GM21529 (cell line): ENCODE measurements around the gene PCGF5.
"Not testable (repeated sequence)": the region's sequence is repeated elsewhere in the genome, so short reads cannot be mapped to it uniquely, and the experiment has no call there.

Experiments used
- ATAC-seq: cut with Tn5 transposase; IDR thresholded peaks from one replicate; pipeline ENCODE4 v1.9.1; 2021; ENCODE audit not compliant: unreplicated experiment

Gene PCGF5

DNA sequence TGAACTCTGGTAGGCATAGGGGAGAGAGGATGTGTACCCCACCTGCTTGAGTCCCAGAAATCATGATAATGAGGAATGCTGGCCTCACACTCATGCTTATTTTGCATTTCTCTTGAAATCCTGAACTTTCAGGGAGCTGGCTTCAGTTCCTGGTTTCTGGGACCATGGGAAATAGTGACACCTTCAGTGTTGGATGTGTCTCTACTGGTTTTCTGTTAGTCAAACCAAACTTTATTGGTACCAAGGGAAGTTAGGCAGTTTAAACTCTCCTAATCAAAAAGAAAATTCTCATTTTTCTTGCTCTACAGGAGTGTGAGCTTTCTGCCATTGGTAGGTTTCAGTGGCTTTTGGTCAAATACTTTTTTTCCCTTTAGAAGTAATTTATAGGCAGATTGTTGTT, 11.8 kb upstream of the PCGF5 start:
- ATAC-seq = no peak

DNA sequence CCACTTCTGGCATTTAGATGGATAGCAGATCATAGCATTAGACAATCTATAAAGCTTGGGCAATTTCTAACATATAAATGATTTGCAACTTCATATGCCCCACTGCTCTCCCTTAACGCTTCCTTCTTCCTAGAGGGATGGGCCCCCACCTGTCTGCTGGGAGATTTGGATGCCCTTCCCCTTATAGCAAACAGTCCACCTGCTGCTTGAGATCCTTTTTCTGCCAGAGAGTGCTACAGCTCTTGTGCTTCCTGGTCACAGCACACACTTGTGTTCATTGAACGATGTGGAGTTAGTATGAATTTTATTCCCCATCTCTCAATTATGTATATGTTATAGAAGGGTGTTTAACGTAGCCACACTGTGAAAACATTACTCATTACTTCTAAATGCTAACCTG, 10.4 kb upstream of the PCGF5 start:
- ATAC-seq = no peak

DNA sequence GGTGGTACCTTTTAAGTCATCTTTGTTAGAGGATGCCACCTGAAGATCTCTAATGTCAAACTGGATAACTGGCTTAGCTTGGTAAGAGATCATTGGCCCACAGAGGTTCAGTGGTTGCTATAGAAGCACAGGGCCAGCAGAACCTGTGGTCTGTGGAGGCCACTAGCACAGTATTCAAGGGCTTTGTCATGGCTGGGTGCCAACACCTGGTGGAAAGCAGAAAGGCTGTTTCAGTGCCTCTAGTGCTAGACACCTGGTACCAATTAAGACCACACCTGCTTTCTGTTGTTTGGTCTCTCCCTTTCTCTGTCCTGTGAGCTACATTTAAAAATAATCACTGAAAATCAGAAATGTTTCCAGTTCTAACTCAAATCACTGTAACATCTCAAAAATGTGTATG, 10.0 kb upstream of the PCGF5 start:
- ATAC-seq = peak; percentile 80

DNA sequence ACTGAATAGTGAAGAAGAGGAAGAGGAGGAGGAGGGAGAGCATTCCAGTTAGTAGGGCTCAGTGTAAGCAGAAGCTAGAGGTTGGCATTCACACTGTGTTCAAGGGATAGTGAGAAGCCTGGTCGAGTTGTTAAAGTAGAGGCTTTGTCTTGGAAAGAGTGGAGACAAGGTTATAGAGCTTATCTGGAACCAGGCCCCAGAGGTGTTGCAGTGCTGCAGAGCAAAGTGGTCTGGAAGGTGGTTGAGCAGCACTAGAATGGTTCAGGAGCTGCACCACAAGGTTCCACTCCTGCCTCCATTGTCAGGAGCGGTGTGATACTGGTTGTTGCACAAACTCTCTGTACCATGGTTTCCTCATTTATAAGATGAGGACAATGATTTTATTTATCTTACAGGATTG, 8.8 kb upstream of the PCGF5 start:
- no peak for ATAC-seq

DNA sequence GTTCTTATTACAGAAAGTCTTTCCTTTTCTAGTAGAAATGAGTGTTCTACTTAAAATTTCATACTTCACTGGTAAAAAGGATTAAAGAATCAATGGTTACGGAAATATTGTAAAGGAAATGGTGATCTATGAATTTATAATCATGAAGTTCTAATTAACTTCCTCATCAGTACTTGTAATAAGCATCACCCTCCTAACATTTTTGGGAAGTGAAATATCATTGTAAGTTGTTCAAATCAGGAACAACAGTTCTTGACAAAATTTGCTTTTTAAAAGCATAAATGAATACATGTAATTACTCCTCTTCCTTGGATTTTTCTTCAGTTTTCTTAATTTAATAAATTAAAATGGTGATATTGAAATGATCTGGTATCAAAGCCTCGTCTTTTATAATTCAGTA, 5.6 kb upstream of the PCGF5 start:
- ATAC-seq = no peak

DNA sequence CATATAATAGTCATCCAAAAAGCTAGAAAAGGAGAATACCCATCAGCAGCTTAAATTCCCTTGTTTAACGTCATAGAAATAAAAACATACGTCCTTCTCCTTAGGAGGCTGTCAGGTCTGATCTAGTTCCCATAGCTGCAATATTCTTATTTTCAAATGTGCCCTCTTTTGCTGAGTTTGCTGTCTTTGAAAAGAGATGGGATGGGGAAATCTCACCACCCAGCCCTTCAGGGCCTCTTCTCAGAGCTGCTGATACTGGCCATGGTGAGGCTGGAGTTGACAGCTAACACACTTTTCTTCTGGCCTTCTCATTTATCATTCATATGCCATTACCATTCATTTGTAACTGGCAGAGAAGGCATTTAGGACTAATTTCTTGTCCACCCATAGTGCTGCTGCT, 5.1 kb upstream of the PCGF5 start:
- no peak for ATAC-seq

DNA sequence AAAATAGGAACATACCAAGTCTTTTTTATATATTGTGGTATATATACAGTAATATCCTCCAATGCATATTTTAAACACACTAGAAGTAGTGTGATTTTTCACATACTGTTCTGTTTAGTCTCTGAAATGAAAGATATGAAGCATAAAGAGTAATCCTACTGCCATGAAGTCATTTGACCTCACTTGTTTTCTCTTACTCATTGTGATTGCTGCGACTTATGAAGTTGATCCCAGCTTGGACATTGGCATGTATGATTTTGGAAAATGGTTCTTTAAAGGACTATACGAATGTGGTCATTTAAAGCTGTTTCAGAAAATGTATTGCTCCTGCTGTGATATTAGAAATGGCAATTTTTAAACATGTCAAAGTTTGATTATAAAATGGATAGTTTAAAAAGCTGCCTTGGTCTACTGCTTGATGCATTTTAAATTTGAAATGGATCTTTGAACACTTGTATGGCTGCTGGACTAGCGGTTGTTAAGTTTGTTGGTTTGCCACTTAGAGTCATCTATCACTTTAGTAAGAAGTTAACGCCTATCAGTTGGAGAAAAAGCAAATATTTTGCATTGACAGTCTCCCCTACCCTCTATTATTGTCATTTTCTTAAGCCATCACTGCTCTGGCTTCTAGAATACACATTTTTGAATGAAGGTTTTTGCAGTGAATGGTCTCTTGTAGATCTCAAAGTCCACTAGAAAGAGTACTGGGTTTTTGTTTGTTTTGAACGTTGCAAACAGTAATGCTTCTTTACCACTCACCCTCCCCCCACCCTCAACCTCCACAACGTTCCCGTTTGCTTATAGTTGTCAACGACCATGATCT, 881 bp upstream of the PCGF5 start:
- ATAC-seq = no peak

DNA sequence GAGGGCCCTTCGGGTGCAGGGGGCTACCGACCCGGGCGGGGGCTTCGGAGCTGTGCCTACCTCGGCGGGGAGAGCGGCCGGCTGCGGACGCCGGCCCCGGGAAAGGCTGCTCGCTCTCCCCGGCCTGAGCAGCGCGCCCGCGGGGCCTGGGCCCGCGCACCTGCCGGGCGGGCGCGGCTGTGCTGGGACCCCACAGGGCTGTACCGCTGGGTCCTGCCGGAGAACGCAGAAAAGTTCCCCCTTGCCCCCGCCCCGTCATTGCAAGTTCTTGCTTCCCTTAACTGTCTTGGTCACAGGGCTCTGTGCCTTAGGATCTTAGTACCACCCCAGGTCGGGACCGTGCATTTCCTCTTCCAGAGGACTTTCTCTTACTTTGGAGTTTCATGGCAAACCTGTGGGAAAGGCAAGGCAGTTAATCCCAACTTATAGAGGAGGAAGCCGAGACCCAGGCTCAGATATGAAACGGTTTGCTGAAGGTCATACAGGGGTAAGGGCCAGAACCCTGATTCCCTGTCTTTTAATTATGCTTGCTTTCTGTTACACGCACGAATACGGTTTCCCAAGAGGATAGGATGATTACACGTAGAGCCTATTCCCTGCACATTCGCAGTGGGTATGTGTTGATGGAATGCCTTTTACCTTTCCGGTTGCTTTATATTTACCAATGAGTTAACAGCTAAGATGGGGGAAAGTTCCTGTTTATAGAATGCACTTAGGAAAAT, 652 bp downstream of the PCGF5 start:
- ATAC-seq = peak; percentile 21

DNA sequence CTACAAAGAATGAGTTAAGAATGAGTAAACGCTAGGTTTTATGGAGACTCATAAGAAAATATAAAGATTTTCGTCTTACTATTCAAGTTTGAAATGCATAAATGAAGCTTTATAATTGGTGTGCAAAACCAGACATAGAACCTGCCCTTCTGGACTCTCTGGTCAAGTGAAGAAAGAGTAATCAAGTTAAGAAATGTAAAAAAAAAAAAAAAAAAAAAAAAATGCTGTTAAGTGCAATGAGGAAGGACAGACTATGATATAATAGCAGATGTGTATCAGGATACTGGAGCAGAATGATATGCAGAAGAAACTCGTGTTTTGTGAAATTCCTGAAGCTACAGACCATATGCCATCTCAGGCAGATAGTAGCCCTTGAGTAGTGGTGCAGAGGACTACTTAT, 5.6 kb downstream of the PCGF5 start:
- no peak for ATAC-seq

DNA sequence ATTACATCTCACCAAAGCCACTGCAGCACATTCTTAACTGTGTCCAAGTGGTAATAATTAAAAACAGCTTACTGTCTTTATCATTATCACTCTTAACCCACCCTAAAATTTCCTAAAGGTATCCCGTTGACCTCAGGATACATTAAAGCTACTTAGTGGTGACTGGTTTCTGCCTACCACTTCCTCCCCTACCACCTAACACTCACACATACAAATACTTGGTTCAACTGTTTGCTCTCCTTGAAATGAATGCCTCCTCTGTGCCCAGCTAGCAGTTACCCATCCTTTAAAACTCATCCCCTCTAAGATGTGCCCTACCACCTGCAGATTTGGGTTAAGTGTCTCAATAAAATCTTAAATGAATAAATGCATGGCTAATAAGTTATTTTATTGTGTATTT, 7.1 kb downstream of the PCGF5 start:
- ATAC-seq = no peak

DNA sequence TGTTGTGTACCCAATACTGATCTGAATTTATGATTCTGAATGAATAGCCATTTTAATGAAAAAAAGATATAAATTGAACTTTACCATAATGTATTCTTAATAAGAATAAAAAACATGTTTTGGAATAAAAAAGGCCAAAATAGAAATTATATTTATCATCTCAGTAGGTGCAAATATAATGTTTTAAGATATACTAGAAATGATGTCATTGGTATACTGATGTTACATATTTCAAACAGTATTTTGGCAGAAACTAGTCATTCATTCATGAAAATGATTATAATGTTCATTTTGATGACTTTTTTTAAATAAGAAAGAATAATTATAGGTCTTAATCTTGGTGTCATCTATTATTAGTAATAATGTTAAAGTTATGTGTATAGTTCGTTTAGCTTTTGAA, 9.2 kb downstream of the PCGF5 start:
- ATAC-seq = no peak

DNA sequence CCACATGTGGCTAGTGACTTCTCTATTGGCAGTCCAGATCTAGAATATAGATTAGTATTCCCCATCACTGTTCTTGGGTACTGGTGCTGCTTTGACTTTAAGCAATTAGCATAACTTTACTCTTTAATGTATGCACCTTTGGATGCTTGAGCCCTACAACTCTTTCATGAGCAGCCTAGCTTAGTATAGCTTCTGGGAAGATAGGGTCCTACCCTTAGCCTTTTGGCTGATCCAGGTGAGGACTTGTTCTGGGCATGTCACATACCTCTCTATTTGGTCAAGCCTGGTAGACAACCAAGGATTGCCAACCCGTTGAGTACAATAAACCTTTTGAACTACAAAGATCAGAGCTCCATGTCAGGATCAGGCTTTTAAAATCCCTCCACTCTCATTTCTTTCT, 17.7 kb downstream of the PCGF5 start:
- no peak for ATAC-seq

DNA sequence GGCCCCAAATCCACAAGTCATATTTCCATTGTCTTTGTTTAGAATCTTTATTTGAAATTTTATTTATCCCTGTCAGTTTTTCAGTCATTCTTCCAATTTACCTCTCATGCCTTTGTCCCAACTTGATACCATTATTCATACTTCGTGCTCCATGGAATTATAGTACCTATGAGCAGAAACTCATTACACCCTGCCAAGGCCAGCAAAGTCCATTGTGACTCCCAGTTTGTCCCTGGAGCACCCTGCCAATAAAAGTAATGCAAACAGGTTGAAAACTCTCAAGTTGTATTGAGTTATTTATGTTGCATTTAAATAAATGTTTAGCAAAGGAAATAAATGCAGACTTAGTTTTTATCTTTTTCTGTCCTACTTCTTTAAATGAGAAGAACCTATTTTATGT, 19.3 kb downstream of the PCGF5 start:
- ATAC-seq = no peak

DNA sequence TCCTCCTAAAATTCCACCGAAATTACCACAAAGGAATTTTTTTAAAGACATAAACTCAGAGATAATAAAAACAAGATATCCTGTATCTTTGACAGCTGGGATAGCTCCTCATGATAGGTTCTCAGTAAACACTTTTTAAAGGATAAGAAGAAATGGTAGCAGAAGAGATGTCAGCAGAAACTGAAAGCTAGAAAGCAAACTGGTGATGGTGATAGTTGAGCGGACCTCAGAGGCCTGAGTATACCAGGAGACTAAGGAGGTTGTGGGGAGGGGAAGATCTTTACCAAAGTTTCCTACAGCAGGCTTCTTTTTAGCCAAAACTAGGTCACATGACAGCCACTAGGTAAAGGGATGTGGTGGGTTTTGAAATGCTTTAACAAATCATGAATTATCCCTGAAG, 22.5 kb downstream of the PCGF5 start:
- ATAC-seq = no peak

DNA sequence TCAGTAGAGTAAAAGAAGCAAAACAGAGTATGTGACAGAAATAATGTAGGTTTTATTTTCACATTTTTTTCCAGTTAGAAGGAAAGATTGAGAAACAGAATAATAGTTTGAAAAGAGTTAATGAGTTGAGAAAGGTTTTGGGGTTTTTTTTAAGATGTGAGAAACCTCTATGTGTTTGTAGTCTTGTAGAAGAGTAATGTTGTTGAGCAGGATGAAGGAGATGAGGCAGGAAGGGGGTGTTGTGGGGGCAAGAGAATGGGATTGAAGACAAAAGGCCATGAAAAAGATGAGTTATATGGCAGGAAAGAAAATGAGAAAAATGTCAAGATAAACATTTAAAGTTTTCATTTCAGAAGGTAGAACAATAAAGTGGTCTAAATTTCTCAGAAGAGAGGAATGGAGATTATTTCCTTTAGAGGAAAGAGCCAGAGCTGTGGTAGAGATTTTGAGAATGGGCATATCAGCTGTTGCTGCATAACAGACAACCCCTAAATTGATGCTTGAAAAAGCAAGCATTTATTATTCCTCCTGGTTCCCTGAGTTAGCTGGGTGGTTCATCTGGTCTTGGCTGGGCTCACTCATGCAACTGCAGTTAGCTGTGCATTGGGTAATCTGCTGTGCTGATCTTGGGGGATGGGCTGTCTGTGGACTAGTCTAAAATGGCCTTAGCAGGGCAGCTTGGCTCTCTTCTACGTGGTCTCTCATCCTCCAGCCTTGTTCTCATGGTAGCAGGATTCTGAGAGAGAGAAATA, 27.1 kb downstream of the PCGF5 start:
- no peak for ATAC-seq

DNA sequence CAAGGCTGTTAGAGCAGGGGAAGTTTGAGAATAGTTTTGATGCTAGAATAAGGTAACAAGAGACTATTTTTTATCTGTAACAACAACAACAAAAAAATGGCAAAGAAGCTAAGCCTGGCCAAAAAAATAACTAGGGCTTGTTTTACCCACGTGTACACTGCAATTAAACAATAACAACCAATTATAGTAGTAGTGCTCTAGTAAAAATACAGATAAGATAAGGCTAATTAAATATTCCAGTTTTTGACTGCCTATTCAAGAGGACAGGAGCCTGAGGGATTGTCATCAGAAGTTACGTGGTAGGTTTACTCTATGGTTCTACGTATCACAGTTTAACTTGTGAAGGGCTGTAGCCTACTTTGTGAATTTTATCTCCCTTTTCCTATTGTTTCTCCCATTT, 29.2 kb downstream of the PCGF5 start:
- ATAC-seq = no peak

DNA sequence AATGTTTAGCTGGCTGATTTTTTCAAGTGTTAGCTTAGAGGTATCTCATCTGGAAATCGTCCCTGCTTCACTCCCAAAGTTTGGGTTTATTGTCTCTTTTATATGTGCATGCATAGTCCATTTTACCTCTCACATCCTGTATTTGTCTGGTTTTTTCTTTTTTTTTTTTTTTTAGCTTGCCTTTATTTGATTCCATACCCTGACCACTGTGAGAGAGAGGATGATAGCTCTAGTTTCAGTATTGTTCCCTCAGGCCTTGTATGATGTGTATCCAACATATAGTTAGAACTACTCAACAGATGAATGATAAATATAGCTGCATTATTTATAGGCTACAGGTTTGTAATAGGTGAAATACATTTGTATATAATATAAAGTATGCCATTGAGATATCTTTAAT, 29.9 kb downstream of the PCGF5 start:
- no peak for ATAC-seq

DNA sequence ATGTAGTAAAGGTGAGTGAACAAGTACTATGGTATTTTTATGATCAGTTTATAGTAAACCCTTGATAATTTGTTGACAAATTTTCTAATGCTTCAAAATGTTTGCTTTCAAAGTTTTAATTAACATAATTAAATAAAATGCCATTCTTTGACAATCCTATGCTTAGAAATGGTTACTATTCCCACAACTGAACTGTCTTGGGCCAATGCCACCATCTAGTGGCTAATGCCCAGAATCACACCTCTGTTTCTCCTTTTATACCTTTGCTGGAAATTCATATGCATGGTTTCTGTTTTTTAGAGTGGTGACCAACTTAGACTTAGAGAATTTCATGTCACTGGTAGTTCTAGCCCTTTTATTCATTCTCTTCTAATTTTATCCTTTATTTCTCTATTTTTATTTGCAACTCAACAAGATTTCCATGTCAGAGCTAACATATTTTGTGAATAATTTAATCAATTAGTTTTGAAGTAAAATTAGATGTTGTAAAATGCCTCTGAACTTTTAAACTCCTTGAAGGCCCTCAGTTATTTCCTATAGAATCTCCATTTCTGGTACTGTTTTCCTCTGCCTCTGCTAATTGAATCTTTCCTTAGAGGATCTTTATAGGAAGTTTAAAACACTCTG, 31.1 kb downstream of the PCGF5 start:
- peak; percentile 59 for ATAC-seq

DNA sequence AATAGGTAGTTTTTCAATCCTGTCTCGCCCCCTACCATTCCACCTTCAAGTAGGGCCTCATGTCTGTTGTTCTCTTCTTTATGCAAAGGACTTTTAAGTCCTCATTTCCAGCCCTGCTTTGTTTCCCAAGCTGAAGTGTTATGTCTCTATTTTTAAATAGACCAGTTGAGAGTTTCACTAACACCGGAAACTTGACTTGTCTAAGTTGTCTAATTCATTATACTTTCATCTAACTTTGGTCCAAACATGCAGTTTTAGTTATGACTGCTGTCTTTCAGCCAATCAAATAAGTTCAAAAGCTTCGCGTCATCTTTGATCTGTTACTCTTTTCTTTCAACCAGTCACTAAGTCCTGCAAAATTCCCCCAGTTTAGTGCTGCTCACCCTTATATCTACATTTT, 32.8 kb downstream of the PCGF5 start:
- ATAC-seq = no peak

DNA sequence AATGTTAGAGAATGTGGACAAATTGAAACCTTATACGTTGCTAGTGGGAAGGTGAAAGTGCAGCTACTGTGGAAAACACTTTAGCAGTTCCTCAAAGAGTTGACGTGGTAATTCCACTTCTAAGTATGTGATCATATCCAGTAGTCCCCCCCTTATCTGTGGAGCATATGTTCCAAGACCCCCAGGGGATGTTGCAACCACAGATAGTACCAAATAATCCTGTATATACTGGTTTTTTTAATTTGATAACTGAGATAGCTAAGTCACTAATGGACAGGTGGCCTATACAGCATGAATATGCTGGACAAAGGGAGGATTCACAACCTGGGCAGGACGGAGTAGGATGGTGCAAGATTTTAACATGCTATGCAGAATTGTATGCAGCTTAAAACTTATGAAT, 36.8 kb downstream of the PCGF5 start:
- no peak for ATAC-seq

DNA sequence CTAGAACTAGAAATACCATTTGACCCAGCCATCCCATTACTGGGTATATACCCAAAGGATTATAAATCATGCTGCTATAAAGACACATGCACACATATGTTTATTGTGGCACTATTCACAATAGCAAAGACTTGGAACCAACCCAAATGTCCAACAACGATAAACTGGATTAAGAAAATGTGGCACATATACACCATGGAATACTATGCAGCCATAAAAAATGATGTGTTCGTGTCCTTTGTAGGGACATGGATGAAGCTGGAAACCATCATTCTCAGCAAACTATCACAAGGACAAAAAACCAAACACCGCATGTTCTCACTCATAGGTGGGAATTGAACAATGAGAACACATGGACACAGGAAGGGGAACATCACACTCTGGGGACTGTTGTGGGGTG, 40.0 kb downstream of the PCGF5 start:
- not testable (repeated sequence) for ATAC-seq

DNA sequence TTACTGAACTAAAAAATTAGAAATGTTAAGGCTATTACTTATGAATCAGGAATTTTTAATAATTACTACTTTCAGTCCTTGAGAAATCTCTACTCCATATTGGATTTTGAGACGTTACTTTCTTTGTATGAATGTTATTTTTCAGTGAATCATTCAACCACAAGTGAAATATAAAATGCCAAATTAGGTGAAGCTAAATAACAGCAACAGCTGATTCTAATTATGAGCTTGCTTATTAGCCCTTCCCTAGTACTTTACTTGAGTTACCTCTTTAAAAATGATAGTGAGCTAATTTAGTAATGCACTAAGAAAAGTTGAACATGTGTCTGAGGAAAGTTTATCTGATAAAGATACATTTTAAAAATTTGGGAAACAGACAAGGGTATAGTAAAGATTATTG, 51.4 kb downstream of the PCGF5 start:
- ATAC-seq = no peak
